ENCODE data around the gene SORCS3. TPM values are rescaled to one million over a fixed set of nuclear protein-coding genes. Genes with fewer than 3 reads are reported as not detected.

SORCS3 gene
- total and polyA plus RNA-seq, 2 of the 4 experiments (the other 2 are of a cell fraction), result not detected

- no peak overlapping the region for H3K14ac ChIP-seq (replicated peaks; ENCODE audit: low read depth, low read length)
- H3K18ac ChIP-seq (ENCODE audit: low read depth, low read length), result no peak overlapping the region
- no peak overlapping the region for H2AFZ ChIP-seq (replicated peaks; ENCODE audit: low read length, poor library complexity)
- dilution Hi-C loops (cut with HindIII; ENCODE audit: low sequenced_read_pairs, unreplicated experiment), result no loop called here
- H3K9me3 ChIP-seq (ENCODE audit: control insufficient read depth, insufficient read depth, low read length), result peaks cover 11% of the 10 kb centered on the region; the same call in 1 of the 2 replicates
- no peak overlapping the region for H3K27ac ChIP-seq (ENCODE audit: insufficient read depth, low read length)
- no peak overlapping the region for H3K4ac ChIP-seq (ENCODE audit: low read depth, low read length)
- no peak for DNase-seq
- H3K9ac ChIP-seq (ENCODE audit: low read depth, low read length), result no peak overlapping the region
- no peak overlapping the region for H3K4me2 ChIP-seq (ENCODE audit: low read depth, low read length)
- no peak overlapping the region for H3K23ac ChIP-seq (ENCODE audit: low read depth, low read length)
- H4K20me1 ChIP-seq (ENCODE audit: insufficient read depth, low read length), result no peaks in the 10 kb centered on the region
- H3K9me1 ChIP-seq (ENCODE audit: insufficient read depth, low read length), result no peaks in the 10 kb centered on the region
- no peak overlapping the region for H4K5ac ChIP-seq (ENCODE audit: low read depth, low read length)
- no peak overlapping the region for H4K91ac ChIP-seq (ENCODE audit: insufficient read depth, low read depth, low read length)
- CTCF ChIA-PET, result no interaction called here
- no peaks in the 10 kb centered on the region for H3K79me1 ChIP-seq (ENCODE audit: low read depth in 1 of 2, low read length in 2 of 2)
- H3K56ac ChIP-seq (ENCODE audit: extremely low read depth, insufficient read depth, low read length), result no peak overlapping the region
- ATAC-seq (ENCODE audit: low read depth), result no peak
- no peak overlapping the region for H4K8ac ChIP-seq (ENCODE audit: low read depth in 2 of 2, low read length in 2 of 2)
- in situ Hi-C loops (cut with MboI; ENCODE audit: low sequenced_read_pairs), result no loop called here
- no peak overlapping the region for H2BK20ac ChIP-seq (ENCODE audit: low read depth, low read length)
- H2BK120ac ChIP-seq (ENCODE audit: low read depth, low read length), result no peak overlapping the region
- H3K36me3 ChIP-seq (ENCODE audit: control insufficient read depth, insufficient read depth, low read length), result no peaks in the 10 kb centered on the region
- no peaks in the 10 kb centered on the region for H3K4me1 ChIP-seq (ENCODE audit: control insufficient read depth, insufficient read depth, low read length)
- intact Hi-C loops (cut with micrococcal nuclease), result no loop called here
- H2BK15ac ChIP-seq (ENCODE audit: low read depth, low read length), result no peak overlapping the region
- POLR2A ChIA-PET (ENCODE audit: unreplicated experiment), result no interaction called here
- no peak for TF ChIP-seq POLR2A (IDR thresholded peaks at IDR 0.05; ENCODE audit: low read depth, low read length)
- no peak for TF ChIP-seq NFE2L2 (IDR thresholded peaks at IDR 0.05; ENCODE audit: low read depth, low read length)
- no peak for TF ChIP-seq CTCF (conservative IDR thresholded peaks at IDR 0.05; ENCODE audit: low read depth, low read length)
- TF ChIP-seq ELK1 (IDR thresholded peaks at IDR 0.05; ENCODE audit: borderline replicate concordance, low read depth, low read length), result no peak
- no peak for TF ChIP-seq RAD21 (IDR thresholded peaks at IDR 0.05; ENCODE audit: low read length)
- no peak for TF ChIP-seq CEBPB (IDR thresholded peaks at IDR 0.05; ENCODE audit: low read depth, low read length)
- TF ChIP-seq CHD1 (IDR thresholded peaks at IDR 0.05; ENCODE audit: low read depth, low read length), result no peak
- TF ChIP-seq SMC3 (IDR thresholded peaks at IDR 0.05; ENCODE audit: low read depth, low read length), result no peak
- TF ChIP-seq FOS (IDR thresholded peaks at IDR 0.05; ENCODE audit: low read depth, low read length), result no peak
- TF ChIP-seq MAZ (IDR thresholded peaks at IDR 0.05; ENCODE audit: borderline replicate concordance, low read depth, low read length), result no peak
- TF ChIP-seq MXI1 (IDR thresholded peaks at IDR 0.05; ENCODE audit: borderline replicate concordance, low read depth, low read length), result no peak
- TF ChIP-seq RFX5 (IDR thresholded peaks at IDR 0.05; ENCODE audit: low read depth, low read length), result no peak
- no peak for TF ChIP-seq BHLHE40 (IDR thresholded peaks at IDR 0.05; ENCODE audit: low read depth, low read length)
- BruUV-seq (replicated peaks), result no TSS peak
- H2AK5ac ChIP-seq (ENCODE audit: low read depth, low read length), result no peak overlapping the region
- no peaks in the 10 kb centered on the region for H3K27me3 ChIP-seq (ENCODE audit: control insufficient read depth, insufficient read depth, low read length)
- H2AK9ac ChIP-seq (replicated peaks; ENCODE audit: low read depth, low read length, poor library complexity), result no peak overlapping the region
- H3K4me3 ChIP-seq (ENCODE audit: insufficient read depth, low read depth, low read length), result no peak overlapping the region
- no CpG with 5 or more reads among the region's 4 CpGs for WGBS, 2 experiments (ENCODE audit: extremely low coverage in 2 of 2, insufficient read length in 1 of 2)
- H2BK5ac ChIP-seq (ENCODE audit: low read depth, low read length, poor library complexity, severe bottlenecking), result no peak overlapping the region
Measured at GRCh38 chr10:104762793-104763192, 121.7 kb downstream of the SORCS3 start.

Measured in IMR-90 (cell line).